ENCODE measurements around the gene GINS2. TPM values are rescaled to one million over a fixed set of nuclear protein-coding genes. Genes with fewer than 3 reads are reported as not detected.

Gene GINS2
- total and polyA plus RNA-seq, 2 experiments from 2014 or later, result 40.5 to 44.4 TPM

GRCh38 chr16:85706449-85707034 is 17.8 kb upstream of the GINS2 start:
- DNase-seq (ENCODE audit: low spot score), result no peak
- Histone ChIP-seq H2AFZ (no peak overlapping the region), H3K4me1 (ENCODE audit: insufficient read depth) (peaks cover 3% of the 10 kb centered on the region; the same call in 1 of the 2 replicates), H3K27ac (ENCODE audit: low read depth) (no peak overlapping the region), H3K4me2 (no peak overlapping the region), H3K4me3 (no peak overlapping the region), H3K9me2 (ENCODE audit: insufficient read depth) (no peaks in the 10 kb centered on the region), H3F3A (replicated peaks; ENCODE audit: low read depth) (no peaks in the 10 kb centered on the region), H4K20me1 (replicated peaks; ENCODE audit: insufficient read depth) (no peaks in the 10 kb centered on the region), H3K79me2 (replicated peaks; ENCODE audit: insufficient read depth) (no peaks in the 10 kb centered on the region), H3K36me3 (ENCODE audit: insufficient read depth) (no peaks in the 10 kb centered on the region), H3K27me3 (ENCODE audit: insufficient read depth) (no peaks in the 10 kb centered on the region)
- Mint-ChIP-seq H3K36me3 (ENCODE audit: low read depth) (no peaks in the 10 kb centered on the region), H3K4me3 (no peak overlapping the region), H3K9me3 (no peaks in the 10 kb centered on the region; the same call in 2 of the 3 replicates), H3K27ac (no peak overlapping the region), H3K27me3 (ENCODE audit: insufficient read depth, low read depth, poor library complexity) (peaks cover 3% of the 10 kb centered on the region), H3K4me1 (peaks cover 7% of the 10 kb centered on the region)
- TF ChIP-seq REST (IDR thresholded peaks at IDR 0.05; ENCODE audit: unreplicated experiment) (no peak), EZH2phosphoT487 (IDR thresholded peaks at IDR 0.05; ENCODE audit: unreplicated experiment) (no peak), CTCF (conservative IDR thresholded peaks at IDR 0.05; ENCODE audit: low read depth in 2 of 2) (no peak), STAT1 (IDR thresholded peaks at IDR 0.05; ENCODE audit: unreplicated experiment) (no peak), EZH2 (IDR thresholded peaks at IDR 0.05; ENCODE audit: low read depth, unreplicated experiment) (no peak), ZNF331 (CRISPR knock-in tag; IDR thresholded peaks at IDR 0.05; ENCODE audit: low read depth) (no peak), CREB1 (CRISPR knock-in tag; IDR thresholded peaks at IDR 0.05; ENCODE audit: low read depth) (no peak), JUNB (IDR thresholded peaks at IDR 0.05; ENCODE audit: unreplicated experiment) (no peak), ZNF114 (CRISPR knock-in tag; IDR thresholded peaks at IDR 0.05) (no peak), ZNF462 (CRISPR knock-in tag; IDR thresholded peaks at IDR 0.05) (no peak)
- no peak for ATAC-seq
